Measurements from ENCODE around the gene MARF1.

MARF1 gene

DNA sequence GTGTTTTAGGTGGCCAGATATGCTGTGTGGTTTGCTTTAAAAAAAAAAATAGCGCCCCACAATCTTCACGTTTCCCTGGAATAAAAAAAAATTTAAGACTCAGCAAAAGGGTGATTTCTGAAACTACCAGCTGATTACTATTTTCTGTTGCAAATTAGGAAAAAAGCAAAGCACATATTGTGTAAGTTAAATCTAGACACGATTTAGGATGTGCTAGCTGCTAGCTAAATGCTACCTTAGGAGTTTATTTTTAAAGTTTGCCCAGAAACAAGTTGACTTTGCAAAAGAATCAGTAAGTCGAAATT, 944 bp upstream of the MARF1 start:
- Histone ChIP-seq H3K9ac (ENCODE audit: low read length) (no peak overlapping the region), H3K27ac (ENCODE audit: low read depth, low read length) (no peak overlapping the region), H3K27me3 (ENCODE audit: control insufficient read depth in 1 of 2, insufficient read depth in 2 of 2, low read length in 2 of 2) (no peaks in the 10 kb centered on the region), H3K36me3 (ENCODE audit: insufficient read depth, low read length) (no peaks in the 10 kb centered on the region), H3K4me1 (ENCODE audit: insufficient read depth, low read length) (peaks cover 28% of the 10 kb centered on the region), H3K4me3 (ENCODE audit: low read depth in 1 of 2, low read length in 2 of 2) (peak overlapping the region in 1 of 2 donors; percentile 97), H3K9me3 (ENCODE audit: low read length) (no peaks in the 10 kb centered on the region)

DNA sequence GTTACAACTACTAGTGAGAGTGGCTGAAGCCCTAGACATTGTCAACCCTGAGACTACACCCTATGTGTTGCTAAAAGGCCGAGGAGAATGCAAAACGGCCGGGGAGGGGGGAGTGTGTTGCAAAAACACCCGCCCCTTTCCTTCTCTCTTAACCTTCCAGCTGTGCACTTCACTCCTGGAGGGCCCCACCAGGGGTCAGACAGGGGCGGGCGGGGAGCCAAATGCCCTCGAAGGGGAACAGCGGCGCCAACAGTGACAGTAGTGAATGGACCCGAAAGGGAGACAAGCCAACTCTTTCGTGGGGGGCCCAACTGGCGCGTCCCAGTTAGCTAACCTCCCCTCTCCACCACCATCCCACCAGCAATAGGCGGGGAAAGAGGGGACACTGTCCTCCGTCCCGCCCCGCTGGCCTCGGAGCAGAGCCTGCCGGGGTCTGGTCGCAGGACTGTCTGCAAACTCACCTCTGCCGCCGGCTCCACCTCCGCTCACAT, 352 bp downstream of the MARF1 start:
- no peaks in the 10 kb centered on the region for H3K27me3 ChIP-seq (ENCODE audit: control insufficient read depth in 1 of 2, insufficient read depth in 2 of 2, low read length in 2 of 2)
- peak overlapping the region; percentile 87 for H3K27ac ChIP-seq (ENCODE audit: low read depth, low read length)
- H3K4me1 ChIP-seq (ENCODE audit: insufficient read depth, low read length) = peaks cover 28% of the 10 kb centered on the region
- H3K4me3 ChIP-seq (ENCODE audit: low read depth in 1 of 2, low read length in 2 of 2) = peak overlapping the region; percentile 79 to 91
- H3K9ac ChIP-seq (ENCODE audit: low read length) = peak overlapping the region; percentile 91
- H3K9me3 ChIP-seq (ENCODE audit: low read length) = no peaks in the 10 kb centered on the region
- H3K36me3 ChIP-seq (ENCODE audit: insufficient read depth, low read length) = peaks cover 12% of the 10 kb centered on the region

DNA sequence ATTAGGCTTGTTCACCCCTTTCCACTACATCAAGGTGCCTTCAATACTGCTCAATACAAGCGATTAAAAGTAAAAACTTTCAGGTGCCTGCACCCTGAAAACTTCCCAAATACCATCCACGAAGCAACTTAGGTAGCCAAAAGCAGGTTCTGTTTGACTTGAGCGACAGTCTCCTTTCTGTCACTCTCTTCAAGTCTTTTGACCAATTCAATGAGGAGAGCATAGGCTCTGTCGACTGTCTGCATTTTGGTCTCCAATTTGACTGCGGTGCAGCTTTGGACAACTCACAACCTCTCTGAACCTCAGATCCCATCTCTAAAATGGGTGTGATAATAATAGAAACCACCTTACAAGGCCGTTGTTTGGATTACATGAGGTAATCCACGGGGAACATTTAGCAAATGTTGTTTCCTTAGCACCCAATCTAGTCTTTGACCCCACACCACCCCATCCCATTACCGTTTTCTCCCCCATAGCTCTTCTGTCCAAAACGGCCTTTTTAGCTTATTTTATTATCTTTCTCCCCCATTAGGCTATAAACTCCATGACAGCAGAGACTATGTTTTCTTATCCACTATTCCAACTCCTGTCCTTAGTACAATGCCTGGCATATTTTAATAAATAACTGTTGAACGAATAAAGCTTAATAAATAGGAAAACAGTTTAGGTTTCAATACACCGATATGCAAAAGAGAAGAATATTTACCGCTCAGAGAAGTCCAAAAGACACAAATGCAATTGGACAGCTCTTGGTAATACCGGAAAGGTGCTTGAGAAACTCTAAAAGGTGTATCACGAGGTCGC, 999 bp downstream of the MARF1 start:
- H3K9me3 ChIP-seq (ENCODE audit: low read length) = no peaks in the 10 kb centered on the region
- peak overlapping the region; percentile 91 for H3K9ac ChIP-seq (ENCODE audit: low read length)
- peak overlapping the region; percentile 79 to 91 for H3K4me3 ChIP-seq (ENCODE audit: low read depth in 1 of 2, low read length in 2 of 2)
- H3K4me1 ChIP-seq (ENCODE audit: insufficient read depth, low read length) = peaks cover 28% of the 10 kb centered on the region
- H3K36me3 ChIP-seq (ENCODE audit: insufficient read depth, low read length) = peaks cover 19% of the 10 kb centered on the region
- no peaks in the 10 kb centered on the region for H3K27me3 ChIP-seq (ENCODE audit: control insufficient read depth in 1 of 2, insufficient read depth in 2 of 2, low read length in 2 of 2)
- peak overlapping the region; percentile 87 for H3K27ac ChIP-seq (ENCODE audit: low read depth, low read length)

DNA sequence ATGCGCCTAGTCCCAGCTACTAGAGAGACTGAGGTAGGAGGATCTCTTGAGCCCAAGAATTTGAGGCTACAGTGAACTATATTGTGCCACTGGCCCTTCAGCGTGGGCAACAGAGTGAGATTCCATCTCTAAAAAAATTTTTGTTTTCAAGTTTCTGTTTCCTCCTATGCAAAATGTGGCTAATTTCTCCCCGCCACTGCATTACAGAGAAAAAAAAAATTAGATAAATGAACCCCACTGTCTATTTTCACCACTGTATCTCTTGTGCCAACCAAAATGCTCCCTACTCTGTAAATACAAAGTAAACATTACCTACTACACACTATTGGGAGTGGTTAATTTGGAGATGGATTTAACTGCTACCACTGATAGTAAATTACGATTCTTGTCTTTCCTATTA, 2.0 kb downstream of the MARF1 start:
- no peak overlapping the region for H3K9ac ChIP-seq (ENCODE audit: low read length)
- no peaks in the 10 kb centered on the region for H3K27me3 ChIP-seq (ENCODE audit: control insufficient read depth in 1 of 2, insufficient read depth in 2 of 2, low read length in 2 of 2)
- no peaks in the 10 kb centered on the region for H3K9me3 ChIP-seq (ENCODE audit: low read length)
- peaks cover 28% of the 10 kb centered on the region for H3K4me1 ChIP-seq (ENCODE audit: insufficient read depth, low read length)
- H3K4me3 ChIP-seq (ENCODE audit: low read depth in 1 of 2, low read length in 2 of 2) = no peak overlapping the region
- H3K27ac ChIP-seq (ENCODE audit: low read depth, low read length) = no peak overlapping the region
- peaks cover 29% of the 10 kb centered on the region for H3K36me3 ChIP-seq (ENCODE audit: insufficient read depth, low read length)

DNA sequence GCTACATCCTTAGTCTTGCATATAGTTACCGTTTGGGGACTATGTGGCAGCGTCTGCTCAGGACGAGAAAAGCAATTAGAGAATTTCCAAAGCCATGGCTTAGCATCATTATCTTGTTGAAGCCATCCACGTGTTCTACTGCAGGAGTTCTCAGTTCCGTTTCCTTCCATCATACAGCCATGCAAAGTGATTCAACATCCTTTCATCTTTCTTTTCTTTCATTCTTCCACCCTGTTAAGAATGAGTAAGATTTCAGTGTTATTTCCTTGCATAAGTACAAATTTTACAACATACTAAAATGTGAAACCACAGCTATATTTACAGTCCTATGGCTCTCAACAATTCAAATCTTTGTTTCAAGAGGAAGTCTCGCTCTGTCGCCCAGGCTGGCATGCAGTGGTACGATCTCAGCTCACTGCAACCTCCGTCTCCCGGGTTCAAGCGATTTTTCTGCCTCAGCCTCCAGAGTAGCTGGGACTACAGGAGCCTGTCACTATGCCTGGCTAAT, 3.8 kb downstream of the MARF1 start:
- H3K27me3 ChIP-seq (ENCODE audit: control insufficient read depth in 1 of 2, insufficient read depth in 2 of 2, low read length in 2 of 2) = no peaks in the 10 kb centered on the region
- H3K4me3 ChIP-seq (ENCODE audit: low read depth in 1 of 2, low read length in 2 of 2) = no peak overlapping the region
- peaks cover 47% of the 10 kb centered on the region for H3K36me3 ChIP-seq (ENCODE audit: insufficient read depth, low read length)
- no peak overlapping the region for H3K9ac ChIP-seq (ENCODE audit: low read length)
- H3K9me3 ChIP-seq (ENCODE audit: low read length) = no peaks in the 10 kb centered on the region
- H3K27ac ChIP-seq (ENCODE audit: low read depth, low read length) = no peak overlapping the region
- peaks cover 27% of the 10 kb centered on the region for H3K4me1 ChIP-seq (ENCODE audit: insufficient read depth, low read length)

DNA sequence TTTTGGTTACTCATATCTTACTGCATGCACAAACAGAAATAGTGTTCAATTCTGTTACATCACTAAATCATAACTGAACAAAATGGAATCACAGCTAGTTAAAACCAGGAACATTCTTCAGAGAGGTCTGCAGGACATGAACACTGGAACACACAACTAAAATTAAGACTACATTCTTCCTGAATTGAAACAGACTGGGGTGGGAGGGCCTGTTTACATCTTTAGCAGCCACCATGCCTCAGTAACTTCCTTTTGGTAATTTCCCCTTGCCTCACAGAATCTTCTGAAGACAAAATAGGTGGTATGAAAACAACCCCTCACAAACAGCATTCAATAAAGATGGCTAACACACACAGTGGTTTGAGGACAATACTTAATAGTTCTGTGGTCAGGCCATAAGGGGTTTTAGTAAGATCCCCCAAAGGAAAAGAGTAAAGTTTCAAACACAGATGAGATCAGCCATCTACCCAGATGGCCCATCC, 6.5 kb downstream of the MARF1 start:
- H3K9ac ChIP-seq (ENCODE audit: low read length) = no peak overlapping the region
- H3K36me3 ChIP-seq (ENCODE audit: insufficient read depth, low read length) = peaks cover 70% of the 10 kb centered on the region
- no peak overlapping the region for H3K4me3 ChIP-seq (ENCODE audit: low read depth in 1 of 2, low read length in 2 of 2)
- H3K27ac ChIP-seq (ENCODE audit: low read depth, low read length) = no peak overlapping the region
- H3K27me3 ChIP-seq (ENCODE audit: control insufficient read depth in 1 of 2, insufficient read depth in 2 of 2, low read length in 2 of 2) = no peaks in the 10 kb centered on the region
- H3K9me3 ChIP-seq (ENCODE audit: low read length) = no peaks in the 10 kb centered on the region
- H3K4me1 ChIP-seq (ENCODE audit: insufficient read depth, low read length) = peaks cover 12% of the 10 kb centered on the region

DNA sequence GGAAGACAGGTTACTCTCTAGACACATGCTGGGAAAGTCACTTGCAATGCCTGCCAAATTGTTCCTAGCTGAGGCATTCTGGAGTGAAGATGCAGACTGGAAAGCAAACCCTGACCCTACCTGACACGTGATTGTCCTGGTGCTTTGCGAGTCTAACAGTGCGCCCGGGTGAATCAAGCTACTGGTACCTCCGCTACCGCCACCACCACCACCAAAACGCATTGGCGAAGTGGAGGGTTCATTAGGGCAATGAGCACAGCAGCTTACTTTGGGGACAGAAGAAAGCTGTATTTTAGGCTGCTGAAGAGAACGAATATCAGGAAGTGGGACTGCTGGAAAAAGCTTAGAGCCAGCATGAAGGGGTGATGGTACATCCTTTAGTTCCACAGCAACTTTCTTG, 7.0 kb downstream of the MARF1 start:
- Histone ChIP-seq H3K4me1 (ENCODE audit: insufficient read depth, low read length) (peaks cover 7% of the 10 kb centered on the region), H3K9ac (ENCODE audit: low read length) (no peak overlapping the region), H3K27me3 (ENCODE audit: control insufficient read depth in 1 of 2, insufficient read depth in 2 of 2, low read length in 2 of 2) (no peaks in the 10 kb centered on the region), H3K36me3 (ENCODE audit: insufficient read depth, low read length) (peaks cover 73% of the 10 kb centered on the region), H3K27ac (ENCODE audit: low read depth, low read length) (no peak overlapping the region), H3K9me3 (ENCODE audit: low read length) (no peaks in the 10 kb centered on the region), H3K4me3 (ENCODE audit: low read depth in 1 of 2, low read length in 2 of 2) (no peak overlapping the region)

DNA sequence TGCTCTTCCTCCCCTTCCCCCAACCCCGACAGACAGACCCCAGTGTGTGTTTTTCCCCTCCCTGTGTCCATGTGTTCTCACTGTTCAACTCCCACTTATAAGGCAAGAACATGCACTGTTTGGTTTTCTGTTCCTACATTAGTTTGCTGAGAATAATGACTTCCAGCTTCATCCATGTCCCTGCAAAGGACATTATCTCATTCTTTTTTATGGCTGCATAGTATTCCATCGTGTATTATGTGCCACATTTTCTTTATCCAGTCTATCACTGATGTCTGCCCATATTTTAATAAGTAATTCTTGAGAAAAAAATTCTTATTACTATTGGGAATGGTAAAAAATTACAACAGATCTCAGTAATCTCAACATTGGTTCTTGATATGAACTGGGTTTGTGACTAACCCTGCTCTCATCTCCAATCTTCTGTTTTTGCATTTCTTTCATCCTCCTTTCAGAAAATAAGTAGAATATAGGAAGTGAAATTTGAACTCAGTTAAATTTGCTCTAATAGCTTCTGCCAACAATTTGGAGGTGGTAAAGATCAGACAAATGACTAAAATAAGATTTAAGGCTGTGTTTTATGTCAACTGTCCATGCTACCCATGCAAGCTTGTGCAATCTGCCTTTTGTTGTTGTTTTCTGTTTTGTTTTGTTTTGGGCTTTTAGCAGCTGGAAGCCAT, 11.1 kb downstream of the MARF1 start:
- Histone ChIP-seq H3K36me3 (ENCODE audit: insufficient read depth, low read length) (peaks cover 72% of the 10 kb centered on the region), H3K27me3 (ENCODE audit: control insufficient read depth in 1 of 2, insufficient read depth in 2 of 2, low read length in 2 of 2) (no peaks in the 10 kb centered on the region), H3K9me3 (ENCODE audit: low read length) (no peaks in the 10 kb centered on the region), H3K9ac (ENCODE audit: low read length) (no peak overlapping the region), H3K27ac (ENCODE audit: low read depth, low read length) (no peak overlapping the region), H3K4me3 (ENCODE audit: low read depth in 1 of 2, low read length in 2 of 2) (no peak overlapping the region), H3K4me1 (ENCODE audit: insufficient read depth, low read length) (no peaks in the 10 kb centered on the region)

DNA sequence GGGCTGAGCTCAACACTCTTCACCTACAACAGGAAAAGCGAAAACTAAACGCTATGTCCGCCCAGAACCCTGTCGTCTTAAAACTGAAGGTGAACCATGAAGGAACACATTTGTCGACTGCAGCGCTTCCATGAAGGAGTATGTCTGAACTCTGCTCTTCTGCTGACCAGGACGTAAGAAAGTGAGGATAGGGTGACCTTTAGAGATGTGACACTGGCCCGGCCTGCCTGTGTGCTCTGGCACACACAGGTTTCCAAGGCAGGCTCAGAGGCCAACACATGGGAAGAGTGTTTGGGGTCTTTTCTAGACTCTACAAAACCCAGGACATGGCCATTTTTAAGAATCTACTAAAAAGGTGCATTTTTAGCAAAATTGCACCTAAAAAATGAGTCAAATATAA, 21.1 kb downstream of the MARF1 start:
- H3K27ac ChIP-seq (ENCODE audit: low read depth, low read length) = no peak overlapping the region
- H3K9ac ChIP-seq (ENCODE audit: low read length) = no peak overlapping the region
- H3K4me3 ChIP-seq (ENCODE audit: low read depth in 1 of 2, low read length in 2 of 2) = no peak overlapping the region
- no peaks in the 10 kb centered on the region for H3K4me1 ChIP-seq (ENCODE audit: insufficient read depth, low read length)
- H3K9me3 ChIP-seq (ENCODE audit: low read length) = no peaks in the 10 kb centered on the region
- peaks cover 77% of the 10 kb centered on the region for H3K36me3 ChIP-seq (ENCODE audit: insufficient read depth, low read length)
- H3K27me3 ChIP-seq (ENCODE audit: control insufficient read depth in 1 of 2, insufficient read depth in 2 of 2, low read length in 2 of 2) = no peaks in the 10 kb centered on the region

DNA sequence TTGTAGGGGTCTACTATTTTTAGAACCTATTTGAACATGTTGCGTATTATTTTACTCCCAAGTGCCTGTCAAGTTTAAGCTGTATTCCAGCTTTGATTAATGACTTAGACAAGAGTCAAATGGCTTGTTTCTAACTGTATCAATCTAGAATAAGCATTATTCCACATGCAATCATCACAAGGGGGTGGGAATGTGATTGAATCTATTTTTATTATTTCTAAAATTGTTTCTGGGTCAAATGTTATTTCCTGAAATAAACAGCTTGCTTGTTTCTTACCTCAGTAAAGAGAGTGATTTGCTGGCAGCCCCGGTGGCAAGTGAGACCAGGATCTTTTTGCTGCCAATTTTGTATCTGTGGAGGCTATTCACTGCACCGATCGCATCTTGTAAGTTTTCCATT, 21.5 kb downstream of the MARF1 start:
- H3K36me3 ChIP-seq (ENCODE audit: insufficient read depth, low read length) = peaks cover 81% of the 10 kb centered on the region
- no peaks in the 10 kb centered on the region for H3K9me3 ChIP-seq (ENCODE audit: low read length)
- no peak overlapping the region for H3K4me3 ChIP-seq (ENCODE audit: low read depth in 1 of 2, low read length in 2 of 2)
- H3K27me3 ChIP-seq (ENCODE audit: control insufficient read depth in 1 of 2, insufficient read depth in 2 of 2, low read length in 2 of 2) = no peaks in the 10 kb centered on the region
- H3K9ac ChIP-seq (ENCODE audit: low read length) = no peak overlapping the region
- H3K27ac ChIP-seq (ENCODE audit: low read depth, low read length) = no peak overlapping the region
- no peaks in the 10 kb centered on the region for H3K4me1 ChIP-seq (ENCODE audit: insufficient read depth, low read length)

DNA sequence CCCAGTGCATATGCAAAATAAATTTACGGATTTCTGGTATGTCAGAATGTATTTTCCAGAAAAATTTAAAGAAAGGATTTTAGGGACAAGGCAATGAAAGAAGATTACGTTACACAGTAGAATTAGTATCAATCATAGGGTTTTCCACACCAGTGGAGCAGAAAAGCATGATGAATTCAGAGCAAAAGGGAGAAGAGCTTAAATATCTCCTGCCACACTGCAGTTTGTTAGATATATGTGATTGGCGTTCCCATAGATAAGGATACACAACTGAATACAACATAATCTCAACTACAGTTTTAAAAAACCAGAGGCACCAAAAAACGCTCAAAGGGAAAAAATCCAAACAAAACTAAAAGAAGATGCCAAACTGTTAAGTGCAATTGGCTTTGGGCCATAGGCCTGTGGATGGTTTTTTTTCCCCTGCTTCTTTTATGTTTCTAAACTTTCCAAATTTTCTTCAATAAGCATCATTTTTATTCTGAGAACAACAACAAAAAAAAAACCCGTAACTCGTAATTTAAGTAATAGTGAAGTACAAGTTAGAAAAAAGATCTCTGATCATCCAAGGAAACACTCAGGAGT, 22.3 kb downstream of the MARF1 start:
- H3K36me3 ChIP-seq (ENCODE audit: insufficient read depth, low read length) = peaks cover 86% of the 10 kb centered on the region
- no peaks in the 10 kb centered on the region for H3K4me1 ChIP-seq (ENCODE audit: insufficient read depth, low read length)
- H3K27ac ChIP-seq (ENCODE audit: low read depth, low read length) = no peak overlapping the region
- no peak overlapping the region for H3K9ac ChIP-seq (ENCODE audit: low read length)
- no peaks in the 10 kb centered on the region for H3K27me3 ChIP-seq (ENCODE audit: control insufficient read depth in 1 of 2, insufficient read depth in 2 of 2, low read length in 2 of 2)
- no peaks in the 10 kb centered on the region for H3K9me3 ChIP-seq (ENCODE audit: low read length)
- H3K4me3 ChIP-seq (ENCODE audit: low read depth in 1 of 2, low read length in 2 of 2) = no peak overlapping the region
